ENCODE data around the gene APLP2.
"Not testable (repeated sequence)": the region's sequence is repeated elsewhere in the genome, so short reads cannot be mapped to it uniquely, and the experiment has no call there.

Gene APLP2

DNA sequence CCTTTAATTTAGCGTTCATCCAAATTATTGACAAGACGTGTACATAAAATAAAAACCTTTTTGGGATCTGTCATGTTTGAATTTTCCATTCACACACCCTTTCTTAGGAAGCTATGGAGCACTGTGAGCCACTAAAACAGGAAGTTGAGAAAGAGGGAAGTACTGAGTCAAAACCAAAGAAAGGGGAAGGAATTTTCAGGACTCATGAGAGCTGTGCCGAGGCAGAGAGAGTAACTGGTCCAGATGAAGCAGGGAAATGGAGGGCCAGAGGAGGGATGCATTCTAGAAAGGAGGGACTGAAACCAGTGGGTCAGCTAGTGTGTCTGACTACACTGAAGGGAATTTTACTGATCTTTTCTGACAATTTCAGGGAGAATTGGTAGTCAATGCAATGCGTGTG is 24.9 kb downstream of the APLP2 start:
- DNase-seq: no peak

DNA sequence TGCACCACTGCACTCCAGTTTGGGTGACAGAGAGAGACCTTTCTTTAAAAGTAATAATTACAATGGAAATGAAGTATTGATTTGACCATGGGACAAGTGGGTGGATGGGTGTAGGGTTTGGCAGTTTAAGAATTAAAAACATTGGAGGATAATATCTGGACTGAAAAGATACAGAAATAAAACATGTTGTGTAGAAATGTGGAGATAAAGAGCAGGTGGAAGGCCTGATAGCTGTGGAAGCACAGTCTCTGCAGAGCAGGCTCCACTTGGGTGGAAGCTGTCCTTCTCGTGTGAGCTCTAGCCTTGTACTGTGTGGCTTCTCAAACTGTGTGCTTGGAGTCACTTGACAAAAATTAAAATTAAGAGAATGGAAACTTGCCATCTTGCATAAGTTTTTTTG is 25.6 kb downstream of the APLP2 start:
- no peak for DNase-seq

DNA sequence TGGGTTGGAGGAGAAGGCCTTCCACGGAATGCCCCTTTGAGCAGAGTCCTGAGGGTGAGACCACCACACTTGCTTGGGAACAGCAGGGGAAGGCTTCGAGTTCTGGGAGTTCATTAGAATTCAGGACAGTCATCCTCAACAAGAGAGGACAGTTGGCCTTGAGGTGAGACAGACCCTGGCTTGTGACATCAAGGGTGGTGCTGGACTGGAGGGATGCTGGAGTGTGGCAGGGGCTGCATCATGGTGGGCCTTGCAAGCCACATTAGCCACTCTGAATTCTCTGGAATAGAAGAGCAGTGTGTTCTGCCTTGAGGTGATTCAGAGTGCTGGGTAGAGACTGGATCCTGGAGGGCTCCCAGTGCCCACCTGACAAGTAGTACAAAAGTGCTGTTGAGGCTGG is 26.3 kb downstream of the APLP2 start:
- DNase-seq: no peak

DNA sequence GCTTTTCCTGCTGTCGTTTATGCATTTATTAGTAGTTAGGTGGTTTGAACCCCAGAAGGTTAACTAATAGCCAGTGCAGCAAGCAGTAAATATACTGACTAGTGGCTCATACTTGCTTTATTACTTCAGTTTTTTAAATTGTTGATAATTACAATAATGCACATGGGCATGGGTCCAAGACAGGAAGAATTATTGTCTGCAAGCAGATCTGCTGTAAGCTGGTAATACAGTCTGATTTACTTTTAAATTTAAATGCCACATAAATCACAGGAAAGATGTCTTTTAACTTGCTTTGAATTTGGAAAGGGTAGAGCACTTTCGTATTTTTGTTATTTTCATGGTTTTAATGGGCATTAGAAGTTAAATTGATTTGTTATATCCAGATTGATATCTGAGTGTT is 27.1 kb downstream of the APLP2 start:
- no peak for DNase-seq

DNA sequence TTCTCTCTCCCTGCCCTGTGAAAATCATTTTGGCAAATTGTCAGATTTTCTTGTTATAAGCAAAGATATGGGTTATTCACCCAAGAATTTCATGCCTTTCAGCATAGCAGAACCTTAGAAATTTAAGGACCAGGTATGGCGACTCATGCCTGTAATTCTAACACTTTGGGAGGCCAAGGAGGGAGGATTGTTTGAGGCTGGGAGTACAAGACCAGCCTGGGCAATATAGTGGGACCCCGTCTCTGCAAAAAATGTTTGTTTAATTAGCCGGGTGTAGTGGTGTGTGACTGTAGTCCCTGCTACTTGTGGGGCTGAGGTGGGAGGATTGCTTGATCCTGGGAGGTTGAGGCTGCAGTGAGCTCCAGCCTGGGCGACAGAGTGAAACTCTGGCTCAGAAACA is 27.6 kb downstream of the APLP2 start:
- DNase-seq: no peak

DNA sequence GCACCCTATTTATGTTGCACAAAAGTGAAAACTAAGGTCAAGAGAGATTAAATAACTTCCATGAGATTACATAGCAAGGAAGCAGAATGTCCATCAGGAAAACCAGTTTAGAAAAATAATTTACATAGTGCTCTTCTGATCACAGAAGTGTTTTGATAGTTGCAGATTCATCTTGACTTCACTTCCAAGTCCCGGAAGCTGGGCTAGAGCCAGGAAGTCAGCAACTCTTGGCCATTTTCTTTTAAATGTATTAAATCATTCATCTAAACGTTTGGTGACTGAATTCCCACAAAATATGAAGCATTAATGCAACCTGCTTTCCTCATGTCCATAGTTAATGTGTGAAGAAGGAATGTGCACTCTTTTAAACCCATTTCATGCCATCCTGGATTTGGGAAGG is 29.7 kb downstream of the APLP2 start:
- DNase-seq: no peak

DNA sequence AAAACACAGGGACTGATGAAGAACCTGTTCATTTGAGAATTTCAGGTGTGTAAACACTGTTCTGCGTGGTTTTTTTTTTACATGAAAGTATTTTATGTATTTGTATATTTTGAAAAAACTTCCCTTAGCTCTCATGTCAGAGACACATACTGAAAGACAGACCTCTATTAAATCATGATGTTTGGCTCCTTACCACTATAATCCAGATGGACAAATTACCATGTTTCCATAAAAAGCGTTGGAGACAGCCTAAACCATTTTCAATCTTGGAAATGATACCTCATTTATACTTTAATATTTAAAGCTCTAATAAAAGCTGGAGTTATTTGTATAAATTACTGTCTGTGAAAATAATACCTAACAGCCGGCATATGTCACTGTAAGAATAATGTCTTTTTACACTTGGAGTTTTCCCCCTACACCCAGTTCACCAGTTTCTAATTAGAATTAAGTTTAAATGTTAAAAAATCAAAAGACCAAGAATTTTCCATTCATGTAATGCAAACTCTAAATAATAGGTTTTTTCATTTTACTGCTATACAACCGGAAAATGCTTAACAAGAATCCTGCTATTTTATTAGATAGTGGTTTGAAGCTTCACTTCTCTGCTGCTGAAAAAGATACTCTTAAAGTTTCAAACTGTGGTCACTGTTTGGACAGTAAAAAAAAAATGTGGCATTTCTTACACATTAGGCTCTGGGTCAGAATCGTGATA is 30.8 kb downstream of the APLP2 start:
- no peak for DNase-seq

DNA sequence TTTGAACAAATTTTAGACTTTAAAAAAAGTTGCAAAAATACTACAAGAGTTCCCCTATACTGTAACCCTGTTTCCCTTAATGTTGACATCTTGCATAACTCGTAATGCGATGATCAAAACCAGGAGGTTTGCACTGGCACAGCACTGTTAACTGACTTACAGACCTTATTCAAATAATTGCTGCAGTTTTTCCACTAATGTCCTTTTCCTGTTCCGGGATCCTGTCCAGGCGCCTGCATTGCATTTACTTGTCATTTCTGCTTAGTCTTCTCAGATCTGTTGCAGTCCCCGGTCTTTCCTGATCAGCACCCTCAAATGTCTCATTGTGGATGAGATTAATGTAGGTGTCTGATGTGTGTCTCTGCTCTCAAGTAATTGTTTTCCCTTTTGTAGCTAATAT is 32.0 kb downstream of the APLP2 start:
- DNase-seq: no peak

DNA sequence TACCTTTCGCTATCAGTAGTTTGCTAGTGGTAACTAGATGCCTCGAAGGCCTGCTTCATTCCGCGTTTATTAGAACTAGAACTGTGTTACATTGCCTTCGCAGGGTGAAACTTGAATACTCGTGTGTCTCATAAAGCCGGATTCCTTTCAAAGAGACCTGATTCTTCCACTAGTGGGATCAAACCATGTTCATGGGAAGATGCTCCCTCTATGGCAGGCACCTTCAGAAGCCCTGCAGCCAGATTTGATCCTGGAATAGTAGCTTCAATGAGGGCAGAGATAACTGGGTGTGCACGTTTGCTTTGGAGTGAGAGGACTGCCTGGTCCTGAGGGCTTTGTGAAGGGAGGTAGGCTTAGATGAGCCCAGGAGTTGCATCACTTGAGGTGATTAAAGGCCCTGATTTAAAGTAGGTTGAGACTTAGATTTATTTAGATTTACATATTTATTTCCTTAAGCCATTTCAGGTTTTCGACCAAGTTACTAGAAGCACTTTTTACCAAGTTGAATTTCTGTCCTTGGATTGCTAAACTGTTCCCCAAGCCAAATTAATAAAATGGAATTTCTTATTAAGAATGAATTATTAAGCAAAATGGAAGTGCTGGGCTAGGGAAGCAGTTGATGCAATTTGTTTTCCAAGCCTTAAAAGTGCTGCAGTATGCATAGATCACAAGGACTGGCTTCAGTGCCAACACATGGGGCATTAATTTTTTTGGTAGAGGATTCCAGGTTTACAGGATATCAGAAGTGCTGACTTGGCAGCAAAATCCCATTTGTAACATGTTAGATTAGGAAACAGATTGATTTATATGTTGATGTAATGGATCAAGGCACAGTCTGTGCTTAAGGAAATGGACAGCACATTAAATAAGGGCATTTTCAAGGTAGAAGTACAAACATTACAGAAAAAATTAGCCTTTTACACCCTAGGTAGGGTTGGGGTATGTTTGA is 32.9 kb downstream of the APLP2 start:
- DNase-seq: no peak

DNA sequence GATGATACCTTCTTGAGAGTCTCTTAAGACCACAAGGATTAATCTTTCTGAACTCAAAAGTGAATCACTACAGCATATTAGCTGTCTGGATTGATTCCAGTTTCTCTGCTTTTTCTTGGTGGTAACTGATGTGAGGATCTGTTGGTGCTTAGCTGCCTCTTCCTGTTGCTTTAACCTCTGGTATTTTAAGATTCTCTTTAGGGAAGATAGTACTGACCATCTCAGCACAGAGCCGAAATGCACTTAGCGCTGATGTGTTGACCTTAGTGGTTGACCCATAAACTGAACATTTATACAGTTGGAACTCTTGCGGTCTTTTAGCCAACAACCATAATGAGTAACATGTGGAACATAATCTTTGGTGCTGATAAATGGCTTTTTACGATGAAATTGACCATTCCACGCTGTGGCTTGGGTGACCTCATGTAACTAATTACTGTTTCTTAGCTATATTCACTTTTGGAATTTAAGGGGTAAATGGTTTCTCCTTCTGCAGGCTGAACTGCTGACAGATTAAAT is 33.7 kb downstream of the APLP2 start:
- DNase-seq: peak; percentile 98

DNA sequence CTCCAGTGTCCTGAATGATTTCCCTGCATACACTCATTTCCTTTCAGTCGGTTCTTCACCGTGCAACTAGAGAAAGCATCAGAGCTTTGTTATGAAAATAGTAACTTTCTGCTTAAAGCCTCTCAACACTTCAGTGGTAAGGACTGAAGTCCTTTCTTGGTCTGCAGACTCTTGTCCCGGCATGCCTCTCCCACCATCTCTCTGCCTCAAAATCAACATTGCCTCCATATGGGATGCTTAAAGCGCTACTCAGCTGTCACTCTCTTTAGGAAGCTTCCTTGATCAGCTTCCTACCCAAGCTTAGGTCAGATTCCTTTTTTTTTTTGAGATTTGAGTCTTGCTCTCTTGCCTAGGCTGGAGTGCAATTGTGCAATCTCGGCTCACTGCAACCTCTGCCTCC is 36.7 kb downstream of the APLP2 start:
- DNase-seq: no peak

DNA sequence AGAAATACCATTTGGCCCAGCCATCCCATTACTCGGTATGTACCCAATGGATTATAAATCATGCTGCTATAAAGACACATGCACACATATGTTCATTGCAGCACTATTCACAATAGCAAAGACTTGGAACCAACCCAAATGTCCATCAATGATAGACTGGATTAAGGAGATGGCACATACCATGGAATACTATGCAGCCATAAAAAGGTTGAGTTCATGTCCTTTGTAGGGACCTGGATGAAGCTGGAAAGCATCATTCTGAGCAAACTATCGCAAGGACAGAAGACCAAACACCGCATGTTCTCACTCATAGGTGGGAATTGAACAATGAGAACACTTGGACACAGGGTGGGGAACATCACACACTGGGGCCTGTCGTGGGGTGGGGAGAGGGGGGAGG is 39.0 kb downstream of the APLP2 start:
- DNase-seq: not testable (repeated sequence)

DNA sequence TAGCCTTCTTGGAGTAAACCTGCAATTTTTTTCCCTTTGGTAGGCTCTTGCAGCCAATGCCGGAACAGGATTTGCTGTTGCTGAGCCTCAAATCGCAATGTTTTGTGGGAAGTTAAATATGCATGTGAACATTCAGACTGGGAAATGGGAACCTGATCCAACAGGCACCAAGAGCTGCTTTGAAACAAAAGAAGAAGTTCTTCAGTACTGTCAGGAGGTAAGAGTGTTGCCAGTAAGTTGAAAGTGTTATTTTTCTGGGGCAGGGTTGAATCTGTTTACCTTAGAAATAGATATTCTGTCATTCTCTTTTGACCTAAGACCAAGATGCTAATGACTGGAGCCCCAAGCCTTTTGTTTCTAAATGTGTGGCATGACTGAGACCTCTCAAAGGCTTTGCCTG is 39.7 kb downstream of the APLP2 start:
- no peak for DNase-seq

DNA sequence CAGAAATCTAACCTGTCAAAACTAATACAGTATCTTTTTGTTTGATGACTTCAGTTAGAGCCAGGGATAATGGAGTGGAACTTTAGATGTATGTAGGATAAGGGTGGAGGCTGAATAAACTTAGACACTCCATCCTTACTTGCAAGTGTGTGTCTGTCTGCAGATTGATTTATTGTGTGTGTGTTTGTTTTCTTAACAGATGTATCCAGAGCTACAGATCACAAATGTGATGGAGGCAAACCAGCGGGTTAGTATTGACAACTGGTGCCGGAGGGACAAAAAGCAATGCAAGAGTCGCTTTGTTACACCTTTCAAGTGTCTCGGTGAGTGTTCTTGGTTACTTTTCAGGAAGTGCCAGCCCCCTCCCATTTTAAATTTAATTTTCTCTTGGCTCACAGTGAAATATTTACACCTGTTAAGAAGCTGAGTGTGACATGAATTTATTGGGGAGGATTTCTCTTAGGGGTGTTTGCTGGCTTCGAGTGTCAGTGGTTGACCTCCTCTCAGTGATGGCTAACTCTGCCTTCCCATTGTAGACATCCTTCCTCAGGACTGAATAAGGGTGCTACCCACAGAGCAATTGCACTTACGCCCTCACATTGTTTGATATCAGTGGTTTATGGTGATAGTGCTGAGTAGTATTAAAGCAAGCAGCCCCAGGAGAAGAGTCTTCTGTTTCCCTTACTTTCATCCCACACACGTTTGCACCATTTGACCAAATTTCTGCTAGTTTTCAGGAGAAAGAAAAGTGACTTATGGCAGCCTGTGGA is 40.8 kb downstream of the APLP2 start:
- no peak for DNase-seq

DNA sequence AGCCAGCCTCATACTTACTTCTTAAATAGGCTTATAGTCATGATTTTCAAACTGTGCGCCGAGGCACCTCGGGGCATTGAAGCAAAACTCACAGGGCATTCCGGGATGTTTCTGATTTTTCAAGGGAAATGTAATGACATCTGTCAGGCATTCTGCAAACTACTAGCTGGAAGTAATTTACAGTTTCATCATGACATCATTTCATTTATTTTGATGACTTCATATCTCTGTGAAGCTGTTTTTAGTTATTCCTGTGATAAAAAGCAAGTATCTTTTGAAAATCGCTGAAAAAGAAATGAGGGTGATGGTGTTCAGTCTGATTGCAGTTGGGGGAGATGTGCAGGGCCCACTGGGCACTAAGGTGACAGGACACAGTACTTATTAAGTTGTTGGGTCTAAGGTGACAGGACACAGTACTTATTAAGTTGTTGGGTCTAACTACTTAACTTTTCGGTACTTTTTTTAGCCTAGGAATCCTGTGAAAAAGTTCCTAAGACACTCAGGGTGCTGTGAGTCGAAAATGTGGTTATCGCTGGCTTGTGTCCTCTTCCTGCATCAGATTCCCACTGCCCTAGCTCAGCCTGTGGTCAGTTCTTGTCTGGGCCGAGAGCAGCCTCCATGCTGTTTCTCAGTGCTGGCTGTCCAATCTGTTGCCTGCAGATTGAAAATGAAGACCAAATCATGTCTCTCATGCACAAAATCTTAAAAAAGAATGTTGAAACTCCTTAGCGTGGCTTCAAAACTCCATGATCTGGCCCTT is 42.6 kb downstream of the APLP2 start:
- no peak for DNase-seq

DNA sequence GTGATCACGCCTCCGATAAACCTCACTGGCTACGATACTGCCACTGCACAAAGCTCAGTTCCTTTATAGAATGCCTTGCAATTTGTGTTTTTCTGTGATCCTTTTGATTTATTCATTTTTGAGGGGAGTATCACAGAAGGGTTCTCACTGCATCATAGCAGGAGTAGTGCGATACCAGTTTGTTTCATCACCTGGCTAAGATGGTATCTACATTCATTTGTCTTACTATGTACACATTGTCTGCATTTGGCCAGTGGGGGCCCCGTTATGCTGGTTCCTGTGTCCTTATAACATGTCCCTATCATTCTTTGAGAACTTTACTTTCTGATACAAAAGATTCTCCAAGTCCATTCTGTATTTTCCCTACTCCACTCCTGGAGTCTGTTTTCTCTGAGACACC is 44.6 kb downstream of the APLP2 start:
- DNase-seq: no peak

DNA sequence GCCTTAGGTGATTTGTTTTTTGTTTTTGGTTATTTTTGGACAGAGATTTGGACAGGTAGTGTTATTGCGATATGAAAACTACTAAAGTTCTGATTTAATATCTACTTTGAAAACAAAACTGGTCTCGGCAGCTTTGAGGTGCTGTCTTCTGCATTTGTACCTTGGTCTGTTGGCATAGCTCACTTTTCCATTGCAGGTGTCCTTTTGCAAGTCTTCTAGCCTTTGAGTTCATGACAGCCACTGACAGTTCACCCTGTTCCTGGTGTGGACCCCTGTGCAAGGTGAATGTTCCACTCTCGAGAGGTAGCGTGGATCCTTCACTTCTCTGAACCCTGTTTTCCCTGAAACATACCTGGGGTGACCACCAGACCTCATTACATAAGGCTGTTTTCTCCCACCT is 45.0 kb downstream of the APLP2 start:
- DNase-seq: no peak

DNA sequence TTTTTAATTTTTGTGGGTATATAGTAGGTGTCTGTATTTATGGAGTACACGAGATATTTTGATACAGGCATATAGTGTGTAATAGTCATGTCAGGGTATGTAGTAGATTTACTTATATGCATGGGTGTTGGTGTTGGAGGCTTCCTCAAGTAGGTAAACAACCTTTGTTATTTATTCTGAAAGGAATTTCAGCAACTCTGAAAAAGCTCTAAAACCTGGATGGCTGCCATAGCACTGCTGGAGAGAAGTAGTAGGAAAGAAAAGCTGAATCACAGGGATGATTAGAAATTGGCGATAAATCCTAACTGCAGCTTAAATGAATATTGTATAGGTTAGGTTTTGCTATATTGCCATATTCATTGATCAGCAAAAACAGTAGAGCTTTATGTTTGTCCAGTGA is 45.5 kb downstream of the APLP2 start:
- DNase-seq: peak; percentile 23

DNA sequence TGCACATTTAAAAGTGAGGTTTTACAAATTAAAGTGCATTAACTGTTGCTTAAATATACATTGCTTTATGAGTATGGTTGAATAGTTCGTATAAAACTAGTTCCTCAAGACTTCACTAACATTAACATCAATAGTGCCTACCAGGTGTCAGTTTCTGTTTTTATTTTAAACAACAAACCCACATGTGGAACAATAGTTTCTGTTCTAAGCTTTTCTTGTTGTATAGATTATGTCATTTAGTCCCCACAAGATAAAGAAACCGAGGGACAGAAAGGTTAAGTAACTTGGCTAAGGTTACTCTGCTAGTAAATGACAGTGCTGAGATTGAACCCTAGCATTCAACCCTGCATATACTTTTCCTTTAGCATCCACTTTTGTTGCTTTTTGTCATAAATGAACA is 48.5 kb downstream of the APLP2 start:
- DNase-seq: no peak

DNA sequence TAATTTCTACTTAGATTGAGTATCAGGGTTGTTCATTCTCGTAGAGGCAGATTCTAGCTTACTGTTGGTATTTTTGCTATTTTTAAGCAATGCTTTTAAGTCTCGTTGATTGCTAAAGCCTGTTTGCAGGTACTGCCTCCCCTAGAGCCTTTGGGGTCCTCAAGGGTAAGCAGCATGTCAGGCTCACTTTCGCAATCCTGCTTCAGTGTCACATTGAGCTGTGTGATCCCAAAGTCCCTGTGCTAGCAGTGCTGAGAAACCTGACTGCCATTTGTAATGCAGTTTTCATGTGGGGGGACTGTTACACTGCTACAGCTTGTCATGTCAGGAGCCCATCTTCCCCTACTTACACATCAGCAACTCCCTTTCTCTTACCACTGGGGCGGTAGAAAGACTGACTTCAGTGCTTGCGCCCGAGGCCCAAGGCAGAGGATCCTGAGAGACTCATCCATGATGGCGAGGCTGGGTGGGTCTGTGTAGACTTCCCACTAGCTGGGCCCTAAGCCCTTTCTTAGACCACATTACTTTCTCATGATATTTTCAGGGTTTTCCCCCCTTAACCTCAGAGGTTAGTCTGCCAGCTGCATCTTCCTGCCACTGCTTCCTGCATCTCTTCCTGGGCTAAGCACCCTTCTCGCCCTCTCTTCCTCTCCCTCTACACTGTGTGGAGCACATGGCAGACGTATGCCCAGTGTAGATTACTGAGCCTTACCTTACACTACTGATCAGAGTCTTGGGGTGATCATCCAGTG is 49.1 kb downstream of the APLP2 start:
- DNase-seq: no peak

DNA sequence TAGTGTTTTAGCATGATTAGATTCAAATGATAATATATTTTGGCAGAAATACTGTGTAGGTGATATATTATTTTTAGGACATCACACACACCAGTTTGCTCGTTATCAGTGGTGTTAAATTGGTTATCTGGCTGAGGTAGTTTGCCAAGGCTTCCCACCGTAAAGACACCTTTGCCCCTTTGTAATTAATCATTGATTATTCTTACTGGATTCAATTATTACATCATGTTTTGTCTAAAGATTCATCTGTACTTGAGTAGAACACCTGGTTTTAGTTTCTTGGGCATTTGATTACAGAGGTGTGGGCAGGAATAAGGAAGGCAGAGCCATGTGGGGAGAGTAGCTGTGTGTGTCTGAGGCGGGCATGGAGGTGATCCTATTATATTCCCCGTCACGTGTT is 50.4 kb downstream of the APLP2 start:
- DNase-seq: no peak

DNA sequence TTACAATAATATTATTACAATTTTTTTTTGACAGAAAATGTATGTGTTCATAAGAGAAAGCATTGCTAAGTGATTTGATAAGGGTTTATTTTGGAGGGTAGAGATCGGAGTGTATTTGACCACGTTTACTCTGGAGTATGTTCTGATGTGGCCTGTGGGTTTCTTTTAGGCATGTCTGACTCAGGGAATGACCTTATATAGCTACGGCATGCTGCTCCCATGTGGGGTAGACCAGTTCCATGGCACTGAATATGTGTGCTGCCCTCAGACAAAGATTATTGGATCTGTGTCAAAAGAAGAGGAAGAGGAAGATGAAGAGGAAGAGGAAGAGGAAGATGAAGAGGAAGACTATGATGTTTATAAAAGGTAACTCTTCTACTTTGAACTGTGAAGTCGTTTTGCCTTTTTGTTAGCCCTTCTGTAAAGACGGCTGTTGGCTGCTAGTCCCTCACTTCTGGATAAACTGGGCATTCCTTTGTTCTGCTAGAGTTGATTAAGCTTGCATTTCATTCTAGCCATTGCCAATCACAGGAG is 51.8 kb downstream of the APLP2 start:
- DNase-seq: peak; percentile 76

All from EL (cell line).